Activated T-cell treated with anti-CD3 and anti-CD28 coated beads, Interleukin-2, amount 50 U/mL, for 4 hours (primary cell): ENCODE measurements around the gene CHMP4B. TPM values are rescaled to one million over a fixed set of nuclear protein-coding genes. Genes with fewer than 3 reads are reported as not detected.

Experiments used
- ATAC-seq, 2 donors: fragments of 200-7000 bp; cut with Tn5 transposase; one replicate each; pipeline ENCODE4 v1.10.0; 2021
- DNase-seq: peaks from one replicate; pipeline ENCODE4 v3.0.0-alpha.2; 2020
- H3K27me3 Mint-ChIP-seq: one replicate; pipeline ENCODE4 v1.8.0; 2021; ENCODE audit warnings: low read depth, mixed read lengths
- H3K36me3 Mint-ChIP-seq: one replicate; pipeline ENCODE4 v1.8.0; 2022; ENCODE audit warnings: mixed read lengths; ENCODE audit not compliant: insufficient read depth
- H3K4me1 Mint-ChIP-seq: one replicate; pipeline ENCODE4 v1.8.0; 2021; ENCODE audit warnings: low read depth, mixed read lengths
- H3K4me3 Mint-ChIP-seq: one replicate; pipeline ENCODE4 v1.8.0; 2021; ENCODE audit warnings: mild to moderate bottlenecking, moderate library complexity, mixed read lengths
- H3K9me3 Mint-ChIP-seq: one replicate; pipeline ENCODE4 v1.8.0; 2021; ENCODE audit warnings: mixed read lengths
- total RNA-seq, 3 donors: library from RNA; stranded (reverse); gene quantifications; one replicate each; pipeline ENCODE4 v1.2.1, GENCODE V29; 2021

Gene CHMP4B
- total RNA-seq, 3 donors from 2014 or later: 71.1 to 80.0 (median 71.7) TPM

DNA sequence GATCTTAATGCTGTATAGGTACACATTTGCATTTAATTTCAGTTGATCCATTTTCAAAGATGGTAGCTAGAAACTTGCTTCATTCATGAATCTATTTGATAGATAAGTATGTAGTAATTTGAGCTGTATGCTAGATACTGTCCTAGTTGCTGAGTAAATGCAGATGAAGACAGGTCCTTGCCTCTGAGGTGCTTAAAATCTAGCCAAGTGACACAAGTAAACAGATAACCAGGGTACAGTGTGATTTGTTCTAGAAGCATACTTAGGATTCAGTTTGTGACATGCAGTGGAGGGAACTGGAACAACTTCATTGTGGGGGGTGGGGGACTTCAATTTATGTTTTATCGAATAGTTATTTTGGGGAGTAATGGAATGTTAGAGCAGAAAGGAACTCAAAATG is 9.2 kb downstream of the CHMP4B start:
- Mint-ChIP-seq H3K36me3 (peaks cover 16% of the 10 kb centered on the region), H3K4me1 (peaks cover 64% of the 10 kb centered on the region), H3K4me3 (no peak overlapping the region)

DNA sequence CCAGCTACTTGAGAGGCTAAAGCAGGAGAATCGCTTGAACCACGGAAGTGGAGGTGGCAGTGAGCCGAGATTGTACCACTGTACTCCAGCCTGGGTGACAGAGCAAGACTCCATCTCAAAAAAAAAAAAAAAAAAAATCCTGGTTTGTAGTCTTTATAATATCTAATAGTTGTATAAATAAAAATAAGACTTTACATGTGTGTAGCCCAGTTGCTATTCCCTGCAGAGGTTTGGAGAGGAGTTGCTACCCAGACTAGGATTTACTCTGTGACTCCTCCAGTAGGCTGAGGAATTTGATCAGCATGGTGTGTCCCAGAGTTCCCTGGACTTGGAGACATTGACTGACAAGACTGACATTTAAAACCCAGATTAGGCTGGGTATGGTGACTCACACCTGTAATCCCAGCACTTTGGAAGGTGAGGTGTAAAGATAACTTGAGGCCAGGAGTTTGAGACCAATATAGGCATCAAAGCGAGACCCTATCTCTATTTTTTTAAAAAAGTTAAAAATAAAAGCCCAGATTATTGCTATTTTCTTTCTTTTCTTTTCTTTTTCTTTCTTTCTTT is 10.2 kb downstream of the CHMP4B start:
- ATAC-seq: no peak
- Mint-ChIP-seq H3K4me3 (no peak overlapping the region), H3K36me3 (peaks cover 16% of the 10 kb centered on the region), H3K4me1 (peaks cover 64% of the 10 kb centered on the region), H3K9me3 (no peaks in the 10 kb centered on the region), H3K27me3 (no peaks in the 10 kb centered on the region)
- DNase-seq: no peak

More for the DNA sequence above, 9.2 kb downstream of the CHMP4B start:
- no peaks in the 10 kb centered on the region for H3K9me3 Mint-ChIP-seq
- DNase-seq (no peak), ATAC-seq (no peak)
- no peaks in the 10 kb centered on the region for H3K27me3 Mint-ChIP-seq

DNA sequence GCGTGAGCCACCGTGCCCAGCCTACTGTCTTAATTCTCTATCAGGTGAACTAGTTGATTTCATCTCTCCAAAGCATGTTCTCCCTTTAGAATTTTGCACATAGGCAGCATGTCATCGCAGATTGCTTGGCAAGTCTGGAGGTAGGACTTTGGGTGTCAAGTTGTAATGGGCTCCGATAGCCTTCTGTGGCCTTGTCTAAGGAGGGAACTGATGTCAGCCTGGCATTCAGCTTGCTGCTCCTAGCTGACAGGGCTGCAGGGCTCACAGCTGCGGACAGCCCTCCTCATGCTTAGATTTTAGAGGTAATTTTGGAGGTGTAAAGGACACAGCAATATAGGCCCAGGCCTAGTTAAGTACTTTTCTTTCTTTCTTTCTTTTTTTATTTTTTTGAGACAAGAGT is 11.3 kb downstream of the CHMP4B start:
- no peaks in the 10 kb centered on the region for H3K9me3 Mint-ChIP-seq
- peaks cover 67% of the 10 kb centered on the region for H3K4me1 Mint-ChIP-seq
- no peaks in the 10 kb centered on the region for H3K27me3 Mint-ChIP-seq
- peaks cover 16% of the 10 kb centered on the region for H3K36me3 Mint-ChIP-seq
- no peak for ATAC-seq
- no peak for DNase-seq
- H3K4me3 Mint-ChIP-seq: no peak overlapping the region

DNA sequence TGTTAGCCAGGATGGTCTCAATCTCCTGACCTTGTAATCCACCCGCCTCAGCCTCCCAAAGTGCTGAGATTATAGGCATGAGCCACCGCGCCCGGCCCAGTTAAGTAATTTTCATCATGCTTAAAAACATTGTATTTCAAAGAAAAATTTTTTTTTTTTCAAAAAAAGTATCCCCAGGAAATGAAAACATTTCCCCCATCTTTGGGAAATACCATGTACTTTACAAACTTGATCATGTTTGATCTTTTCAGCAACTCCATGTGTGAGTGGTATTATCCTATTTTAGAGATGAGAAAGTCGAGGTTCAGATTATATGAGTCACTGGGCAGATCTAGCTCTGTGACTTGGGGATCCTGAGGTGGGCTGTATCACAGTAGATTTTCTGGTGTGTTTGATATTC is 11.8 kb downstream of the CHMP4B start:
- Mint-ChIP-seq H3K9me3 (no peaks in the 10 kb centered on the region), H3K4me3 (no peak overlapping the region), H3K4me1 (peaks cover 67% of the 10 kb centered on the region), H3K27me3 (no peaks in the 10 kb centered on the region), H3K36me3 (peaks cover 13% of the 10 kb centered on the region)
- ATAC-seq: no peak
- no peak for DNase-seq

DNA sequence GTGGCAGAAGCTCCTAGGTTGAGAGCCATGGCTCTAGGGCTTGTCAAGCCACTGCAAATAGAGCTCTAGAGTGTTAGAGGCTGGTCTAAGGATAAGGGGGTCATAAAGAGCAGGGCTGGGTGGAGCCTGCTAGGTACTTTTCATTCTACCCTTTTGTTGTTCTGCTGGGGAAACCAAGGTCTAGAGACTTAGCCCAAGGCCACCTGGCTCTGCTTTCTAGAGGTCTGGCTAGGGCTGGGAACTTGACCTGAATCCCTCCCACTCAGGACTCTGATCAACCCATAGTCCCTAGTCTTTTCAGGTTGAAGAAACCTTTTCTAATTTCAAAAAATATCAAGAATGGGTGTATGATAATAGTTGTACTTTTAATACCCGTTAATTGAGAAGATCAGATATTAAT is 13.7 kb downstream of the CHMP4B start:
- DNase-seq: no peak
- Mint-ChIP-seq H3K4me1 (peaks cover 68% of the 10 kb centered on the region), H3K4me3 (no peak overlapping the region)

DNA sequence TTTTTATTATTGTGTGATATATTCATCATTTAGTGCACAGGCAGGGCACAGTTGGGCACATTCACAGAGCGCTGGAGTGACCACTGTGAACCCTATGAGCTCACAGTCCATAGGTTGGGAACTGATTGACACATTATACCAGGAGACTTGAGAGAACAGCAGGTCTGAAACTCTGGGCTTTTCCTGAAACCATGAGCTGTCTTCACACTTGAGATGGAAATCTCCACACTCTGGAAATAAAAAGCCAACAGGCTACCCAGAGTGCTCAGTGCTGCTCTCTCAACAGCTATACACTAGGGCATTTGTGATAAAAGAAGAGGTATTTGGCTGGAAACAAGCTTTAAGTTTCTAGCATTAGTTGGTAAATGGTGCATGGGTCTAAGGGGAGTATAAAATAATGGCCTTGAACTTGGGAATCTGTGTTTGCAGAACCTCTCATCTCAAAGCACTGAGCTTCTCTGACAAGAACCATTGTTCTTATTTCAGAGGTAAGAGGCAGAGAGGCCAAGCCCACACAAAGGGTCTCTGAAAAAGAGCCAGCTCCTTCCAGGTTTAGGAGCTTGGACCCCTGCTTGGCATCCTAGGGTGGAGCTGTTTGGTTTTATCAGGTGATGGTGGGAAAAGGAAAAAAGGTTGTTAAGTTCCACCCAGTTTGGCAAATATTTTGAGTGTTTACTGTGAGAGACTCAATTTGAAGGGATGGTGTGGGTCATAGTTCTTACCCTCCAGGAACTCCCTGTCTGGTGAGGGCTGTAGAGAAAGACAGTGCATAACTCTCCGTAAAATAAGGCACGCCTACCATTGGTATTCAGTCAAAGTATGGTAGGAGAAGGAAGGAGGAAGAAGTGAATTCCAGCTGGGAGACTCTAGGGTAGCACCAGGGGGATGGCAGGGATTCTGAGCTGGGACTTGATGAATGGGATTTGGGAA is 14.5 kb downstream of the CHMP4B start:
- peaks cover 69% of the 10 kb centered on the region for H3K4me1 Mint-ChIP-seq
- DNase-seq (no peak), ATAC-seq (no peak)
- no peaks in the 10 kb centered on the region for H3K27me3 Mint-ChIP-seq
- H3K9me3 Mint-ChIP-seq: no peaks in the 10 kb centered on the region
- no peak overlapping the region for H3K4me3 Mint-ChIP-seq
- H3K36me3 Mint-ChIP-seq: peaks cover 12% of the 10 kb centered on the region

More for the DNA sequence above, 13.7 kb downstream of the CHMP4B start:
- Mint-ChIP-seq H3K27me3 (no peaks in the 10 kb centered on the region), H3K36me3 (peaks cover 12% of the 10 kb centered on the region), H3K9me3 (no peaks in the 10 kb centered on the region)
- ATAC-seq: no peak

DNA sequence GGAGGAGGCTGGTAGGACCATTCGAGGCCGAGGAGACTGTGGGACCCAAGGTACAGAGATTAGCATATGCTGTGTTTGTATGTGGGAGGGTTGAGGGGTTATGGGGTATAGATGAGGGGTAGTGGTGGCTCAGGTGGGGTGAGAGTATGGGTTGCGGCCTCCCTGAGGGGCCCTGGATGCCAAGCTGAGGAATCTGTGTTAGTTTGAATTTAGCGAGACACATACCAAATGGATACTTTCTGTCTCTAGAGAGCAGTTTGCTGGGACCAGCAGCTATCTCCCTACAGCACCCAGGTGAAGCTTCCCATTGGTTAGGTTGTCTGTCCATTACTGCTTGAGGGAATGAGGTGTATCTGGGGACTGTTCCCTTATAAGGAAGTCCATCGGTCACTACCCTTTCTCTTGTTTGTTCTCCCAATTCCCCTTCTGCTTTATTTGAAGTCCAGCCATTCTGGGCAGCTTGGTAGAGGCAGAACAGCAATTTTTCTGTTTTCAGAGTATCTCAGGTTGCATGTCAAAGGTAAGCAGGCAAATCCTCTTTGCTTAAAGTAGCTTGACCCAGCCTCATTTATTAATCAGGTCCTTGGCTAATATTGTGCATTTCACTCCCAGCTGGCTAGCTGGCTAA is 15.2 kb downstream of the CHMP4B start:
- no peak for ATAC-seq
- Mint-ChIP-seq H3K27me3 (no peaks in the 10 kb centered on the region), H3K4me1 (peaks cover 67% of the 10 kb centered on the region), H3K4me3 (no peak overlapping the region), H3K9me3 (no peaks in the 10 kb centered on the region), H3K36me3 (peaks cover 12% of the 10 kb centered on the region)
- DNase-seq: no peak

DNA sequence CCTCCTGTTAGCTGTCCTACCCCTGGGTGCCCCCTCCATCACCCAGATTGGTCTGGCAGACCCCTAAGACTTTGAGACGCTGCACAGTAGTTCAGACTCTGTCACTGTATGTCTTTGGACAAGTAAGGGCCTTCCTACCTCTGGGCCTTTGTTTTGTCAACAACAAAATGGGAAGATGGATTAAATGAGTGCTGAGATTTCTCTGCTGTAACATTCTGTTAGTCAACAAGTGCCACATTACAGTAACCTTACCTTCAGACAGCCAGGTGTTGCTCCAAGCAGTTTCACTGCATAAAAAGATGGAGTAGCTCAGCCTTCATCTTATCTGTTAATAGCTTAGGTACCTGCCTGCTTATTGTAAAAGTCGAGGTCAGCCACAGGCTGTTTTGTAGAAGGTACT is 16.0 kb downstream of the CHMP4B start:
- H3K9me3 Mint-ChIP-seq: no peaks in the 10 kb centered on the region
- DNase-seq: no peak
- H3K4me1 Mint-ChIP-seq: peaks cover 72% of the 10 kb centered on the region
- H3K36me3 Mint-ChIP-seq: peaks cover 19% of the 10 kb centered on the region
- ATAC-seq: no peak
- H3K27me3 Mint-ChIP-seq: no peaks in the 10 kb centered on the region
- H3K4me3 Mint-ChIP-seq: no peak overlapping the region

DNA sequence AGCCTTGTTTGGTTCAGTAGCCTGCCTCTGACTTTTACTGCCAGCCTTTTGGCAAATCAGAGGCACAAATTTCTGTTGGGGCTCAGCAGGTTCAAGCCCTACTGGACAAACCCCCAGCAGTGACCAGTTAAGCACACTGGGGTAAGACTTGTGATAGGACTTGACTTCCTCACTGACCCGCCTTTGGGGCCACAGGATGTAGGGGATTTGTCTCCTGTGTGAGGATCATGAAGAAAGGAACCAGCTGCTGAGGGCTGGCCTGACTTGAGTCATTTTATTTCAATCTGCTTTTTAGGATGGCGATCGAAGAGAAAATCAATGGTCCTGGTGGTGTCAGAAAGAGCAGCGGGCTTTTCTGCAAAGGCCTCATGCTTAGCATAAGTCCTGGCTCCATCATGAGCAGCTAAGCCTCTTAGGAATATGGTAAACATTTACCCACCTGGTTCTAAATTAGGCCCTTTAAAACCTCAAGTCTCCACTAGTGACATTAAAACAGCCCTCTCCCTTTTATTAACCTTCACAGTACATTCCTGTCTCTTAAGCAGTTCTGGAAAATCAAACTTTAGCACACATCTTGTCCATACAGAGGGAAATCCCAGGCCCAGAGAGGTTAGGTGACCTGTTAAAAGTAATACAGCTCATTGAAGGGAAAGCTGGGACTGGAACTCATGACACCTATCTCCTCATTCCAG is 16.6 kb downstream of the CHMP4B start:
- Mint-ChIP-seq H3K9me3 (no peaks in the 10 kb centered on the region), H3K4me1 (peaks cover 69% of the 10 kb centered on the region), H3K27me3 (no peaks in the 10 kb centered on the region), H3K4me3 (no peak overlapping the region), H3K36me3 (peaks cover 22% of the 10 kb centered on the region)
- no peak for ATAC-seq
- no peak for DNase-seq

DNA sequence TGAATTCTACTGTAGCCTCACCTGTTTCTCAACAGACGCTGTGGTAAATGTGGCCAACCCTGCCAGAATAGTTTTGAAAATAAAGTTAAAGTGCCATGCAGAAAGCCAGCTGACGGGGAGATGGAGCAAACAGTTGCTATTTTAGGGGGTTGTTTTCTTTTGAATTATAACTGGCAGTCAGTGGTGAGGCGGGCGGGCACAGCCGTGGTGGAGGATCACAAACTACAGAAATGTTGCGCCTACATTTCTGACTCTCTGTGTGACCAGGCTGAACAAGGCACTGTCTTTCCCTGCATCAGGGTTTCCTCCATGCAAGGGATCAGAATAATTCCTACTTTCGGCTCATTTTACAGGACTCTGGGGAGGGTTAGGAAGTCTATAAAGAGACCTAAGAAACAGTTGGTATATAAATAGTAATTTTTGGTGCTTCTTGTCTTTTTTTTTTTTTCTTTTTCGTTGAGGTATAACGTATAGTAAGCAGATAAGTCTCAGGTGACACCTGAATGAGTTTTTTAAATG is 17.2 kb downstream of the CHMP4B start:
- peaks cover 27% of the 10 kb centered on the region for H3K36me3 Mint-ChIP-seq
- H3K4me1 Mint-ChIP-seq: peaks cover 73% of the 10 kb centered on the region
- H3K4me3 Mint-ChIP-seq: no peak overlapping the region
- no peaks in the 10 kb centered on the region for H3K9me3 Mint-ChIP-seq
- no peak for DNase-seq
- H3K27me3 Mint-ChIP-seq: no peaks in the 10 kb centered on the region
- no peak for ATAC-seq

DNA sequence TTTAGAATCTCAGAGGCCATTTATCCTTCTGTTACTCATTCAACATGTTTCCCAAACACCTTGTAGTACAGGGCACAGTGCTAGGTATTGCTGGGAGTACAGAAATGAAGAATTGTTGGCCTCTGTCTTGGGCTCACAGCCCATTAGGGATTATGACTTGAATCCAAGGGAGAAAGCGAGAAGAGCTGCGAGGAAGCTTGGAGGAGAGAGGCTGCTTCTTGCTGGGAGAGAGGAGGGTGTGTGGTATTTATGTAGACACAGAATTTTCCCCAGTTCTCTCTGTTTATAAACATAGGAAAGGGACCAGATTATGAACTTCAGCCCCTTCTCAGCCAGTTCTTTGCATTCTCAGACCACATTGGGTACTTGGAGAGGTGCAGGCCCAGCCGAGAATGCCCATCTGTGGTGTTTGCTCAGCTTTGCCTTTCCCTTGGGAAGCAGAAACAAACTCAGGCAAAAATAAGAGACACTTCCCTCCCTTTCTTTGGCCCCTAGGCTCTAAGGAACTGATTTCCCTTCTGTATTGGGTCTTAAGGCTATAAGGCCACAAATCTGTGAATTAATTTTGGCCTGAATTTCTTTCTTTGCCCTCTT is 17.9 kb downstream of the CHMP4B start:
- H3K27me3 Mint-ChIP-seq: no peaks in the 10 kb centered on the region
- peaks cover 77% of the 10 kb centered on the region for H3K4me1 Mint-ChIP-seq
- no peak overlapping the region for H3K4me3 Mint-ChIP-seq
- DNase-seq: no peak
- H3K9me3 Mint-ChIP-seq: no peaks in the 10 kb centered on the region
- ATAC-seq: no peak
- H3K36me3 Mint-ChIP-seq: peaks cover 34% of the 10 kb centered on the region

DNA sequence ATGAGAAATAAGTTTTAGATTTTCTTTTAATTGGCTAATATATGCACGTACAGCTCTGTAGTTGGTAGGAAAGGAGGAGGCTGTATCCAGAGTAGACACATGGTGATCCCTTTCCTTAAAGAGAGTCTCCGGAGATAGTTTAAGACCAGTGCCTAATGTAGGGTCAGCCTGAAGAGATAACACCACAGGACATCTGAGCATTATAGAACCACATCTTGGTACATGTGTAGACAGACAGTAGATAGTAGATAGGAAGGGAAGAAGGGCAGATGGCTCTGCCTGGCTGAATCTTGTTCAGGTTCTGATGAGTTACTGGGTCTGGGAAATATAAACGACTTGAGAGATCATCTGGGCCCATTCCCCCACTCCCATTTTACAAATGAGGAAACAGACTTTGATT is 18.5 kb downstream of the CHMP4B start:
- H3K36me3 Mint-ChIP-seq: peaks cover 36% of the 10 kb centered on the region

DNA sequence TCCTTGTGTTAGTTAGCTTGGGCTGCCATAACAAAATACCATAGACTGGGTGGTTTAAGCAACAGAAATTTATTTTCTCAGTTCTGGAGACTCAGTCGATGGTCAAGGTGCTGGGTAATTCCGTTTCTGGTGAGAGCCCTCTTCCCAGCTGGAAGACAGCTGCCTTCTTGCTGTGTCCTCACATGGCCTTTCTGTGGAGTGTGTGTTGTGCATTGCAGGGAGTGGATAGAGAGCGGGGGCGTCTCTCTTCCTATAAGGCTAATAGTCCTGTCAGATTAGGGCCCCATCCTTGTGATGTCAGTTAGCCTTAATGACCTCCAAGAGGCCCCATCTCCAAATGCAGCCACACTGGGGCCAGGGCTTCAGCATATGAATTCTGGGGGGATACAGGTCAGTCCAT is 19.2 kb downstream of the CHMP4B start:
- Mint-ChIP-seq H3K27me3 (no peaks in the 10 kb centered on the region), H3K4me1 (peaks cover 66% of the 10 kb centered on the region), H3K9me3 (no peaks in the 10 kb centered on the region), H3K4me3 (no peak overlapping the region), H3K36me3 (peaks cover 40% of the 10 kb centered on the region)
- DNase-seq (no peak), ATAC-seq (no peak)

More for the DNA sequence above, 18.5 kb downstream of the CHMP4B start:
- Mint-ChIP-seq H3K4me3 (no peak overlapping the region), H3K9me3 (no peaks in the 10 kb centered on the region), H3K27me3 (no peaks in the 10 kb centered on the region), H3K4me1 (peaks cover 72% of the 10 kb centered on the region)
- DNase-seq: no peak
- ATAC-seq: no peak
